Measurements from ENCODE around the gene CMKLR1.

CMKLR1 gene

DNA sequence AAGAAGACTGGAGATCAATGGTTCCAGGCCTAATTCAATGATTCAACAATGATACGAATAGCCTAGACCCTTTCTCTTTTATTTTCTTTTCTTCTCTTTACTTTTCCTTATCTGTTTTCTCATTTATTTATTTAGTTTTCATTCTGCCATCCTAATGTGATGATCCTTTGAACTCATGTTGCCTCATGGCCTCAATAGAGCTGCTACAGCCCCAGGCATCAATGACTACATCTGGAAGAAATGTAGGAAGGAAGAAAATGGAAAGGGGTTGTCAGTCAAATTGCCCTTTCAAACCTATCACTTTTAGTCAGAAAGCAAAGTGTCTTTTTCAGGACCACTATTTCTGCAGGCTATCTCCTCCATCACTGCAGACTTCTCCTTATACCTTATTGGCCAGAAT is 69.9 kb downstream of the CMKLR1 start:
- no peak for DNase-seq (ENCODE audit: low read depth in 4 of 4, low spot score in 1 of 4)

DNA sequence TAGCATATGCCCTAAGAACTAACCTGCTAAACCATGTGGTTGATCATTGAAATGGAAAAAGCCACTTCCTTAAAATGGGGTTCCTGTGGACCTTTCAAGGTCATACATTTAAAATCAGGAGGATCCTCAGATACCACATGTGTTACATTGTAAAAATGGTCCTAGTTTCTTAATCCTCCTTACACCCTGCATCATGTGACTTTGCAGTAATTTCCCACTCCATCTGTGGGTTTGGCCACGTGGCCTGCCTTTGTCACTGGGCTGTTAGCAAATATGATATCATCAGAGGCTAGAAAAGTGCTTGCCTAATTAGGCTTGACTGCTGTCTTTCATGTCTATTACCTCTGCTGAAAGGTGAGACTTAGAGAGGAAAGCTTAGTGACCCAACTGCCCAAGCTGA is 70.7 kb downstream of the CMKLR1 start:
- no peak for DNase-seq (ENCODE audit: low read depth in 4 of 4, low spot score in 1 of 4)

DNA sequence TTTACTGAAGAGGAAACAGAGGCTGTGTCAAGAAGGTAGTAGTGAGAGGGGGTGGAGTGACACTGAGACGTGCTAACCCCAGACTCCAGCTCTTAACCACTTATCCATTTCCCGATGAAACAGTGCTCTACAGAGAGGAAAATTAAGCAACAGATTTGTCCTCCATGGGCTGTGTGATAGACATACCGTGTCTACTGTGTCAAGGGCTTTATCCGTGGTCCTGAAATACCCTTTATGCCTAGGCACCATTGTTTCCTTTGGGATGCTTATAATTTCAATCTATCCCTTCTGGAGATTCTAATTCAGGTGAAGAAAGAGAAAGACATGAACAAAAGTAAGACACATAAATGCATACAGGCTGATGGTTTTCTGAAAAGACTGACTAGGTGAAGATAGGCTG is 71.7 kb downstream of the CMKLR1 start:
- no peak for DNase-seq (ENCODE audit: low read depth in 4 of 4, low spot score in 1 of 4)

DNA sequence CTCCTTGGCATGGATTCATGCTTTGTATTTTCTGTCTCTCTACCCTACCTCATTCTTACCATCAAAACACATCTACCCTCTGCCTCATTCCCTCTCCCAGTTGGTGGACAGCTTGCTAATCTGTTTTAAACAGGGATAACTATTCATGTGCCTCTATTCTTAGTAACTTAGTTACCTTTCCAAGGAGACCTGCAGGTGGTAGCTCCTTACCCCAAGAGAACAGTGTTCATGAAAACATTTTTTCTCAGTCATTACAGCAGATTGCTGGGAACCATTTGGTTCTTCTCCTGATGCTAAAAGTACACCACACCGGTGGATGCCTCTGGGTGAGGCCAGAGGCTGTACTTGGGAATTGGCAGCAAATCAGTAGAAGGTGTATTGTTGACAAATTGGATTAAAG is 73.0 kb downstream of the CMKLR1 start:
- no peak for DNase-seq (ENCODE audit: low read depth in 4 of 4, low spot score in 1 of 4)

DNA sequence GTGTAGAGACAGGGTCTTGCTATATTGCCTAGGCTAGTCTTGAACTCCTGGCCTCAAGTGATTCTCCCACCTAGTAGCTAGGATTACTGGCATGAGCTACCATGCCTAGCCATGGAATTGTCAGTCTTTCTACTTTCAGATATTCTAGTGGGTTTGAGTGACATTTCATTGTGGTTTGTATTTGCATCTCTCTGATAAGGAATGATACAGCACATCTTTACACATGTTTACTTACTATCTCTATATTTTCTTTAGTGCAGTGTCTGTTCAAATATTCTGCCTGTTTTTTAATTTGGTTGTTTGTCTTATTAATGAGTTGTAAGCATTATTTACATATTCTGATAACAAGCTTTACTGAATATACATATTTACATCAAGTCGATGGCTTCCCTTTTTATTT is 73.6 kb downstream of the CMKLR1 start:
- DNase-seq (ENCODE audit: low read depth in 4 of 4, low spot score in 1 of 4) = no peak

- no peak for DNase-seq (ENCODE audit: low read depth in 4 of 4, low spot score in 1 of 4)
These were observed 78.1 kb downstream of the CMKLR1 start for GRCh38 chr12:108260969-108261368.

DNA sequence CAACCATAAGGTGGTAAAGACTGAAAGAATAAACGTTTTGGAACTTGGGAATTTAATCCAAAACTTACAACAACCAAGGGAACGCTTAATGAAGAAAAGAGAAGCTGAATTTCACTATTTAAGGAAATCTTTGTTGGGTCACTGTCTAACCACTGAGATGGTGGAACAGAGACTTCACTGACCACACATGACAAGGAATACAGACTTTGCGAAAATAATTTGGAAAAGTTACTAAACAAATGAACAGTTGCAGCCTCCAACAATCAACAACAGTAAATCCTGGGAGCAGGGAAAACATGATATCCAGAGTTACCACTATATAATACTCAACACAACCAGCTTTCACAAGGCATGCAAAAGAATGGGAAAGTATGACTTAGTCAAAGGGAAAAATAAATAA is 79.1 kb downstream of the CMKLR1 start:
- DNase-seq (ENCODE audit: low read depth in 4 of 4, low spot score in 1 of 4) = no peak

DNA sequence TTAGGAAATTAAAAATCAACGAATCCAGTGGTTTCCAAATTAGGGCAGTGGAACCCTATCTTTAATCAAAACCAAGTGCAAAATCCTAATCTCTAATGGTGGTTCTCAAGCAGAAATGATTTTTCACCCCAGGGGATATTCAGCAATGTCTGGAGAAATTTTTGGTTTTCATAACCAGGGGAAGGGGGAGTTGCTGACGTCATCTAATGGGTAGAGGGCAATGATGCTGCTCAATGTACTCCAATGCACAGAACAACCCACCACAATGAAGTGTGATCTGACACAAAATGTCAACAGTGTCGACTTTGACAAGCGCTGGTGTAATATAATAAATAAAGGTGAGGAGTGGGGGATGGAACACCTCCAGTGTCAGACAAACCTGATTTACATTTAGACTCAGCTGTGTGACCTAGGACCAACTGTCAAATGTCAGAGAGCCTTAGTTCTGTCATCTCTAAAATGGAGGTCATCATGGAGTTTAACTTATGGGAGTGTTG is 81.5 kb downstream of the CMKLR1 start:
- DNase-seq (ENCODE audit: low read depth in 4 of 4, low spot score in 1 of 4) = no peak

DNA sequence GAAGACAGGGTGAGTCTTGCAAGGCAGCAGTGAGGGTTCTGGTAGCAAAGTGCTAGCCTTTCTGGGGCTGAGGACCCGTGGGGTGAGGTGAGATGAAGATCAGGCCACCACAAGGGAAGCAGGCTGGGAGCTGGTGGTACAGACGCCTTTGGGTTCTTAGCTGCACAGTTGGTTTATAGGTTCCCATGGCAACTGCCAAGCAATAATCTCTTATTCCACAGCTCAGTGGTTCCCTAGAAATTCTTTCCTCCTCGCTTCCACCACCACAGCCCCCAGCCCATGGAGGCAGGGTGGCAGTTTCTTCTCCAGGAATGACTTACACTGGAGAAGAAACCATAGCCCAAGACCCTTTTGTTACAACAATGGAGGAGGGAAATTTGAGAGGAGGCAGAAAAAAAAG is 82.1 kb downstream of the CMKLR1 start:
- DNase-seq (ENCODE audit: low read depth in 4 of 4, low spot score in 1 of 4) = no peak

DNA sequence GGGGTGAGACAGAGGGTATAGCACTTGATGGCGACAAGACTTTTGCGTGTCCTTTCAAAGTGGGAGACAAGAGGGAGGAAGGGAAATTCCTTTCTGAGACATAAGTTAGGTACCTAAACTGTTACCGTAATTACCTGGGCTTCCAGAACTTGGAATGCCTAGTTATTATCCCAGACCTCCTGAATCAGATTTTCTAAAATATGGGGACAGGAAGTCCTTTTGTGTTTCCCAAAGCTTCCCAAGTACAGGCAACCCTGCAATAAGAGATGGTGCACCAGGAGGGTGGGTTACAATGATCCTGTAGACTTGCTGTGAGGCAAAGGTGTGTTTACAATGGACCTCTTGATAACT is 83.9 kb downstream of the CMKLR1 start:
- no peak for DNase-seq (ENCODE audit: low read depth in 4 of 4, low spot score in 1 of 4)

DNA sequence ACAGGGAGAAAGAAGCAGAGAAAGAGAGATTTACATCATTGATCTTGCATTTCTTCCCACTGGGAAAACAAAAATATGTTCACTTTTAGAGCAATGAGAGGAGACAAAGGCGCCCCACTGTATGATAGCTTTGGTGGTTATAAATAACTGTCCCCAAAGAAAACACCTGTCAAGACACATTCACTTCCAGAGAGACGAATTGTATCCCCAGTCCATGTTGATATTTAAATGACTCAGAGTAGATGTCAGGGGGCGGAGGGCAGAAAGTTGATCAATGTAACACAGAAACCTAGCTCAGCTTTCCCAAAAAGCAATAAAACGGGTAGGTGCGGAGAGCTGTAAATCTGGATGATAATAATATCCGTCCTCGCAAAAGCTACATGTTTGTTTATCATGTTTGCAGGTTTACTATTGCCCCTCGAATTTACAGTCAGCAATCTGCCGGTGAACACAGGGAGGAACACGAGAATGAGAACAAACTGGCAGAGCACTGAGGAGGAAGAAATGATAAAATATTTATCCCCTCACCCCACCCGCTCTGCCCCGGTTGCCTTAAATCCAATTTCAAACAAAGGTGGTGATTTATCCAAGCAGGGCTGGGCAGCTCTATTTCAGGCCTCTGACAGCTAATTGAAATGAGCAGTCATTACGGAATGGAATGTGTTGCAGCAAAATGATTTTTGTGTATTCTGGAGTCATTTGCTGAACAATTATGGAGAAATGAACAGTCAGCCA is 84.4 kb downstream of the CMKLR1 start:
- DNase-seq (ENCODE audit: low read depth in 4 of 4, low spot score in 1 of 4) = no peak

DNA sequence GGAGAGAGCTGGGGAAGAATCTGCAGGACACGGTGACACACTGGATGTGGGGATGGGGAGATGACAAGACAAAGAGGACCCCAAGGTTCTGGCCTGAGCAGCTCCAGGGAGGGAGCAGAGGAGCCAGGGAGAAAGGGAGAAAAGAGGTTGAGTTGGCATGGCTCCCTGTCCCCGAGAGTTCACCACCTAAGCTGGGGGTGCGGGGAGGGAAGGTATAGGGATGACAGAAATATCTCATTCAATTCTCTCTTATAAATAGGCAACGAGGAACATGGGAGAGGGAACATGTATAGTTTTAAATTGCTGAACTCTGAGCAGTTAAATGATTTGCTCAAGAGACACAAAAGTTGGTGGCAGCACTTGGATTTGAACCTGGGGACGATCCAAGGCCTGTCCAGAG is 85.1 kb downstream of the CMKLR1 start:
- no peak for DNase-seq (ENCODE audit: low read depth in 4 of 4, low spot score in 1 of 4)

DNA sequence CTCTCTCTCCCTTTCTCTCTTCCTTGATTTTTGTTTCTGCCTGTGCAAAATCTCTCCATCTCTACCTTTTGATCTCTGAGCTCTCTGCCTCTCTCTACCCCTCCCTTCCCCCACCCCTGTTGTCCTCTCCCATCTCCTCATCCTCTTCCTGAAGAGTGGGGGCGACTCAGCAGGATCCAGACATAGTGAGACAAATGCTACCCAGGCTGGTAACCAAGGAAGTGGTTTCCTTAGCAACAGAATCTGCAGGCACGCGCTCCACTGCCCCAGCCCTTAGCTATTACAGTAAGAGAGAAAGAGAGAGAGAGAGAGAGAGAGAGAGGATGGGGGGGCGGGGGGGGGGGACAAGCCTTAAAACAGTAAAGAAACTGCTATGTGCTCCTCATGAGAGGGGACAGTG is 85.6 kb downstream of the CMKLR1 start:
- DNase-seq (ENCODE audit: low read depth in 4 of 4, low spot score in 1 of 4) = no peak

DNA sequence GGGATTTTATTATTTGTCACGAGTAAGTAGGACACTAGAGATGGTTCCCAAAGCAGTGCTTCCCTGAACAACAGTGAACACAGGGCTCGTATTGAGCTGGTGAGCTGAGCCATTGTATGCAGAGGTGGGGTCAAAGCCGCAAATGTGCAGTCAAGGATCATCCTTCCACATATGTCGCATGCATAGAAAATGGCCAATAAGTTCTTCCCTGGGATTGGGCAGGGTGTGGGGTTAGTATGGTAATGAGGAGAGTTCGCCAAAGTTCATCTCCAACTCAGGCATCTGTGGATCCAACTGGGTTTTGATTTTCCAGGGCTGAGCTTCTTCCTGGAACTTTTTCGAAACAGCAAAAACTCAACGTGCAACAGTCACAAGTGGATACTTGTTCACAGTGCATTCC is 86.6 kb downstream of the CMKLR1 start:
- DNase-seq (ENCODE audit: low read depth in 4 of 4, low spot score in 1 of 4) = no peak

DNA sequence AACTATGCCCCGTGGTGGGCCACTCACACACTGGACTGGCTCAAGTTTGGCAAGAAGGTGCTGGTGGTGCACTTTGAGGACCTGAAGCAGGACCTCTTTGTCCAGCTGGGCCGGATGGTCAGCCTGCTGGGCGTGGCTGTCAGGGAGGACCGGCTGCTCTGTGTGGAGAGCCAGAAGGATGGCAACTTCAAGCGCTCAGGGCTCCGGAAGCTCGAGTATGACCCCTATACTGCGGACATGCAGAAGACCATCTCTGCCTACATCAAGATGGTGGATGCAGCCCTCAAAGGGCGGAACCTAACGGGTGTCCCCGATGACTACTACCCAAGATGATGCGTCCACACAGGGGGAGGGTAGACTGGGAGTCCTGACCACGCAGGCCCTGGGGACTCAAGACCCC is 91.1 kb downstream of the CMKLR1 start:
- no peak for DNase-seq (ENCODE audit: low read depth in 4 of 4, low spot score in 1 of 4)

GRCh38 chr12:108247130-108247529 is 92.0 kb downstream of the CMKLR1 start:
- DNase-seq (ENCODE audit: low read depth in 4 of 4, low spot score in 1 of 4) = no peak

- no peak for DNase-seq (ENCODE audit: low read depth in 4 of 4, low spot score in 1 of 4)
These were observed 97.0 kb downstream of the CMKLR1 start for GRCh38 chr12:108241986-108242703.

DNA sequence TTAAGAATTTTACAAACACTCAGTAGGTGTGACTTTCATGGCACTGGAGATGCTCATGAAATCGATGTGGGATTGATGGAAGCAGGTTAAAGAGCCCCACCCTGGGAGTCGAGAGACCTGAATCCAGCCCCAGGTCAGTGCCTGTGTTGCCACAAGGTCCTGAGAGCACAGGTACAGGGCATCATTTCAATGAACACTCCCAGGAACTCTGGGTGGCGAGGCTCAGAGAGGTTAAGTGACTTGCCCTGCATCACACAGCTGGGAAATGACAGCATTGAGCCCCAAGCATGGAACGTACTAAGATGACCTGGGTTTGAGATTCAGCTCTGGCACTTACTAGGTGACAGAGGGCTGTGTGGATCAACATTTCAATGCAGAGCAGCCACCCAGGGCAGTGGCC is 98.2 kb downstream of the CMKLR1 start:
- DNase-seq (ENCODE audit: low read depth in 4 of 4, low spot score in 1 of 4) = no peak

DNA sequence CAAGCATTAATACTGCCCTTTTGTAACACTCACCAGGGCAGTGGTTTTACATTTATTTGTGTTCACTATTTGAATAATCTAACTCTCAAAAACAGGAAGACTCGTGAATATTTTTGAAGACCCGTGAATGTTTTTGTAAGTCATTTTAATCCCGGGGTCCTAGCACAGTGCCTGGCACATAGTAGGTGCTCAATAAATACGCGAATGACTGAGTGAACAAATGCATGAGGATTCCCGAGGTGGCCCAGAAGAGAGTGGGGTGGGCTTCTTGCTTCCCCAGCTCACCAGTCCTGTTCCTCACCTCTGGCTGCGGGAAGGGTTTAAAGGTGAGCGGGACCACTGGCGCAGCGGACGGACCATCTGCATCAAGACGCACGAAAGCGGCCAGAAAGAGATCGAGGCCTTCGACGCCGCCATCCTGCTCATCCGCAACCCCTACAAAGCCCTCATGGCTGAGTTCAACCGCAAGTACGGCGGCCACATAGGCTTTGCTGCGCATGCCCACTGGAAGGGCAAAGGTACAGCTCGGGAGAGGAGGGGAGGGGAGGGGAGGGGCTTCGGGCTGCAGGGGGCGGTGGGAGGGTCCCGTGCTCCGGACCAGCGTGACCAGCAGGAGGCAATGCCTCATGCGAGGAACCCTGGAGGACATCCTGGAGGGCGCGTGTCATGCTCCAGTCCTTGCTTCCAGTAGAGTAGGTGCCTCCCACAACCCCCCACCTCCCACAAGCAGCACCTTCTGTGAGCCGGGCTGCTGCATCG is 98.9 kb downstream of the CMKLR1 start:
- DNase-seq (ENCODE audit: low read depth in 4 of 4, low spot score in 1 of 4) = no peak

DNA sequence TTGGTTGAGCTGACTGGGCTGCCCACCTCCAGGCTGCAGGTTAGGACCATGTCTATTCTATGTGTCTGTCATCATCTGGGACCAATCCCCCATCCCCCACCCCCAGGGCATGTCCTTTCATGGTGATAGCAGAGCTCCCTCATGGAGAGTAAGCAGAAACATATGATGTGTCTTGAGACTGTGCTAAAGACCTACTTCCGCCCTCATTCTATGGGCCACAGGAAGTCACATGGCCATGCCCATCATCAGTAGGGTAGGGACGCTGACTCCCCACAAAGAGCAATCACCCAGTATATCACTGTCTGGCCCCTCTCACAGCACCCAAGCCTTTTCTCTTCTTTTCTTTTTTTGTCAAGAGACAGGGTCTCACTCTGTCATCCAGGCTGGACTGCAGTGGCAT is 99.7 kb downstream of the CMKLR1 start:
- no peak for DNase-seq (ENCODE audit: low read depth in 4 of 4, low spot score in 1 of 4)

DNA sequence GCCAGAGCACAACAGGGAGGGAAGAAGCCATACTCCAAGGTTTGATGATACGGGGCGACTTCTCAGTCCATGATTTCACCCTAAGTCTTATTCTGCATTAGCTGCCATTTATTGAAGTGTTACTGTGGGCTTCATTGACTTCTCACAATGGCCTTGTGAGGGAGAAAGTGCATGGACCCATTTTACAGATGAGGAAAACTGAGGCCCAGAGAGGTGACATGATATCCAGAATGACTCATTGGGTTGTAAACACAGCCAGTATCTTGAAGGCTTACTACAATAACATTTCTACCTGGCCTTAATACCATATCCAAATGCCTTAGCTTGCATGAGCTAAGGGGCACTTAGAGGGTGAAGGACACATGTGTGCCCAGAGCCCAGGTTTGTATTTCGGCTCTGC is 100.6 kb downstream of the CMKLR1 start:
- no peak for DNase-seq (ENCODE audit: low read depth in 4 of 4, low spot score in 1 of 4)

Data from stimulated activated CD4-positive, alpha-beta T cell treated with anti-CD3 and anti-CD28 coated beads, Interleukin-1b, Interleukin-23, amount 100 ng/mL, for 24 hours (primary cell).